ENCODE results near the gene DUS2. TPM values are rescaled to one million over a fixed set of nuclear protein-coding genes. Genes with fewer than 3 reads are reported as not detected.
A peak's percentile ranks its signal among the peaks of the same experiment; 100 is the strongest.

Gene DUS2
- total RNA-seq, 1 donor from 2014 or later: 14.8 TPM

- H3K4me3 ChIP-seq (ENCODE audit: low read depth, low read length): no peak overlapping the region
- no peak for TF ChIP-seq CTCF (IDR thresholded peaks at IDR 0.05; ENCODE audit: insufficient read depth, low read length, poor library complexity, severe bottlenecking)
- DNase-seq (ENCODE audit: low read depth): no peak
- no peaks in the 10 kb centered on the region for H3K27me3 ChIP-seq (ENCODE audit: control insufficient read depth, insufficient read depth, low read length)
- peaks cover 2% of the 10 kb centered on the region for H3K36me3 ChIP-seq (ENCODE audit: control insufficient read depth, insufficient read depth, low read length)
Observed at GRCh38 chr16:68062910-68063393, 39.9 kb downstream of the DUS2 start.

GRCh38 chr16:68064791-68065365, 41.8 kb downstream of the DUS2 start:
- peaks cover 2% of the 10 kb centered on the region for H3K36me3 ChIP-seq (ENCODE audit: control insufficient read depth, insufficient read depth, low read length)
- peak; percentile 84 for TF ChIP-seq CTCF (IDR thresholded peaks at IDR 0.05; ENCODE audit: insufficient read depth, low read length, poor library complexity, severe bottlenecking)
- no peak for DNase-seq (ENCODE audit: low read depth)

GRCh38 chr16:68065716-68066305, 42.7 kb downstream of the DUS2 start:
- DNase-seq (ENCODE audit: low read depth): no peak
- Histone ChIP-seq H3K27me3 (ENCODE audit: control insufficient read depth, insufficient read depth, low read length) (no peaks in the 10 kb centered on the region), H3K4me3 (ENCODE audit: low read depth, low read length) (no peak overlapping the region), H3K36me3 (ENCODE audit: control insufficient read depth, insufficient read depth, low read length) (peaks cover 2% of the 10 kb centered on the region)
- no peak for TF ChIP-seq CTCF (IDR thresholded peaks at IDR 0.05; ENCODE audit: insufficient read depth, low read length, poor library complexity, severe bottlenecking)

More at GRCh38 chr16:68064791-68065365, 41.8 kb downstream of the DUS2 start:
- no peaks in the 10 kb centered on the region for H3K27me3 ChIP-seq (ENCODE audit: control insufficient read depth, insufficient read depth, low read length)
- H3K4me3 ChIP-seq (ENCODE audit: low read depth, low read length): no peak overlapping the region

- Histone ChIP-seq H3K27me3 (ENCODE audit: control insufficient read depth, insufficient read depth, low read length) (no peaks in the 10 kb centered on the region), H3K36me3 (ENCODE audit: control insufficient read depth, insufficient read depth, low read length) (peaks cover 2% of the 10 kb centered on the region), H3K4me3 (ENCODE audit: low read depth, low read length) (no peak overlapping the region)
- TF ChIP-seq CTCF (IDR thresholded peaks at IDR 0.05; ENCODE audit: insufficient read depth, low read length, poor library complexity, severe bottlenecking): no peak
- no peak for DNase-seq (ENCODE audit: low read depth)
Observed at GRCh38 chr16:68066763-68067162, 43.7 kb downstream of the DUS2 start.

GRCh38 chr16:68068926-68069325, 45.8 kb downstream of the DUS2 start:
- no peak overlapping the region for H3K4me3 ChIP-seq (ENCODE audit: low read depth, low read length)
- no peaks in the 10 kb centered on the region for H3K27me3 ChIP-seq (ENCODE audit: control insufficient read depth, insufficient read depth, low read length)
- no peak for DNase-seq (ENCODE audit: low read depth)
- TF ChIP-seq CTCF (IDR thresholded peaks at IDR 0.05; ENCODE audit: insufficient read depth, low read length, poor library complexity, severe bottlenecking): no peak
- peaks cover 2% of the 10 kb centered on the region for H3K36me3 ChIP-seq (ENCODE audit: control insufficient read depth, insufficient read depth, low read length)

Measured in kidney epithelial cell (primary cell).